ENCODE data around the gene ARAP3.

Gene ARAP3

GRCh38 chr5:141649056-141649688, 32.9 kb downstream of the ARAP3 start:
- H3K4me3 ChIP-seq (ENCODE audit: low read length), result no peak overlapping the region
- DNase-seq (ENCODE audit: low read depth, low spot score), result no peak

- no peak overlapping the region for H3K4me3 ChIP-seq (ENCODE audit: low read length)
- no peak for DNase-seq (ENCODE audit: low read depth, low spot score)
Measured at GRCh38 chr5:141647851-141648250, 34.2 kb downstream of the ARAP3 start.

- H3K4me3 ChIP-seq (ENCODE audit: low read length), result no peak overlapping the region
- no peak for DNase-seq (ENCODE audit: low read depth, low spot score)
Measured at GRCh38 chr5:141647242-141647641, 34.8 kb downstream of the ARAP3 start.

GRCh38 chr5:141646026-141646425, 36.0 kb downstream of the ARAP3 start:
- DNase-seq (ENCODE audit: low read depth, low spot score), result no peak
- no peak overlapping the region for H3K4me3 ChIP-seq (ENCODE audit: low read length)

GRCh38 chr5:141641634-141642267, 40.3 kb downstream of the ARAP3 start:
- no peak overlapping the region for H3K4me3 ChIP-seq (ENCODE audit: low read length)
- DNase-seq (ENCODE audit: low read depth, low spot score), result no peak

- DNase-seq (ENCODE audit: low read depth, low spot score), result no peak
Measured at GRCh38 chr5:141640698-141641097, 41.3 kb downstream of the ARAP3 start.

GRCh38 chr5:141640051-141640415, 42.0 kb downstream of the ARAP3 start:
- no peak for DNase-seq (ENCODE audit: low read depth, low spot score)
- no peak overlapping the region for H3K4me3 ChIP-seq (ENCODE audit: low read length)

More at GRCh38 chr5:141640698-141641097, 41.3 kb downstream of the ARAP3 start:
- no peak overlapping the region for H3K4me3 ChIP-seq (ENCODE audit: low read length)

GRCh38 chr5:141639357-141640050, 42.5 kb downstream of the ARAP3 start:
- no peak for DNase-seq (ENCODE audit: low read depth, low spot score)
- no peak overlapping the region for H3K4me3 ChIP-seq (ENCODE audit: low read length)

GRCh38 chr5:141638771-141639170, 43.3 kb downstream of the ARAP3 start:
- DNase-seq (ENCODE audit: low read depth, low spot score), result no peak
- no peak overlapping the region for H3K4me3 ChIP-seq (ENCODE audit: low read length)

GRCh38 chr5:141637767-141638419, 44.1 kb downstream of the ARAP3 start:
- peak; percentile 58 for DNase-seq (ENCODE audit: low read depth, low spot score)
- peak overlapping the region; percentile 96 for H3K4me3 ChIP-seq (ENCODE audit: low read length)

GRCh38 chr5:141637123-141637766, 44.8 kb downstream of the ARAP3 start:
- no peak for DNase-seq (ENCODE audit: low read depth, low spot score)
- peak overlapping the region; percentile 96 for H3K4me3 ChIP-seq (ENCODE audit: low read length)

- DNase-seq (ENCODE audit: low read depth, low spot score), result peak; percentile 78
- peak within 1 kb of the TSS; percentile 96 for H3K4me3 ChIP-seq (ENCODE audit: low read length)
Measured at GRCh38 chr5:141636413-141637122, 45.5 kb downstream of the ARAP3 start, which contains the start of the genes HDAC3 and RELL2. HDAC3 (minus strand) TSS chr5:141636849; CDS start chr5:141636790, 59 bp downstream. RELL2 (plus strand) TSS chr5:141636997; CDS start chr5:141638226, 1,229 bp downstream.

GRCh38 chr5:141636106-141636412, 46.0 kb downstream of the ARAP3 start:
- DNase-seq (ENCODE audit: low read depth, low spot score), result no peak
- peak overlapping the region; percentile 96 for H3K4me3 ChIP-seq (ENCODE audit: low read length)

GRCh38 chr5:141635646-141636045, 46.4 kb downstream of the ARAP3 start:
- H3K4me3 ChIP-seq (ENCODE audit: low read length), result peak overlapping the region; percentile 96
- no peak for DNase-seq (ENCODE audit: low read depth, low spot score)

- DNase-seq (ENCODE audit: low read depth, low spot score), result no peak
- no peak overlapping the region for H3K4me3 ChIP-seq (ENCODE audit: low read length)
Measured at GRCh38 chr5:141634720-141635119, 47.3 kb downstream of the ARAP3 start.

- DNase-seq (ENCODE audit: low read depth, low spot score), result no peak
- H3K4me3 ChIP-seq (ENCODE audit: low read length), result no peak overlapping the region
Measured at GRCh38 chr5:141633871-141634561, 48.0 kb downstream of the ARAP3 start.

- no peak for DNase-seq (ENCODE audit: low read depth, low spot score)
- H3K4me3 ChIP-seq (ENCODE audit: low read length), result no peak overlapping the region
Measured at GRCh38 chr5:141632650-141633049, 49.4 kb downstream of the ARAP3 start.

GRCh38 chr5:141630570-141631140, 51.4 kb downstream of the ARAP3 start:
- DNase-seq (ENCODE audit: low read depth, low spot score), result no peak
- no peak overlapping the region for H3K4me3 ChIP-seq (ENCODE audit: low read length)

Data from Jurkat, Clone E6-1 (cell line).